OCI-LY7 (cell line): Measurements from ENCODE around the gene ADARB2. TPM values are rescaled to one million over a fixed set of nuclear protein-coding genes. Genes with fewer than 3 reads are reported as not detected.

Experiments
- BruUV-seq: library from RNA; stranded (reverse); fragments of 400-500 nt; replicated peaks from 2 replicates; lab custom pipeline; 2021; lab: Mats Ljungman, UMichigan
- CTCF ChIA-PET: fragments of 300-600 bp; sonication (Branson Sonifier 250); formaldehyde crosslinking; loops from one replicate; lab custom pipeline; 2022; ENCODE audit warnings: antibody characterized with exemption; ENCODE audit not compliant: unreplicated experiment; lab: Charles Lee
- POLR2A ChIA-PET: fragments of 300-600 bp; sonication (Branson Sonifier 250); formaldehyde crosslinking; loops from one replicate; lab custom pipeline; 2022; ENCODE audit warnings: antibody characterized with exemption; lab: Charles Lee
- DNase-seq: peaks from one replicate; pipeline ENCODE4 v3.0.0-alpha.2; 2015; ENCODE audit warnings: low spot score
- H2AFZ ChIP-seq: fragments of 200-600 bp; sonication (generic), shearing (Covaris generic); 2 replicates; pipeline ENCODE4 v1.6.1; 2014; ENCODE audit warnings: mild to moderate bottlenecking, antibody characterized with exemption, low read length, moderate library complexity
- H3K27ac ChIP-seq: fragments of 200-600 bp; sonication (generic); 2 replicates; pipeline ENCODE4 v1.5.1; 2014; ENCODE audit warnings: mixed run types, low read depth, mild to moderate bottlenecking, moderate library complexity, low read length, inconsistent platforms; ENCODE audit not compliant: poor library complexity, severe bottlenecking
- H3K36me3 ChIP-seq: fragments of 200-600 bp; sonication (generic); 2 replicates; pipeline ENCODE4 v1.6.1; 2014; ENCODE audit warnings: mild to moderate bottlenecking, antibody characterized with exemption, low read length, moderate library complexity, mixed read lengths; ENCODE audit not compliant: insufficient read depth
- H3K4me1 ChIP-seq: fragments of 200-600 bp; sonication (generic); 2 replicates; pipeline ENCODE4 v1.5.1; 2014; ENCODE audit warnings: mild to moderate bottlenecking, low read length; ENCODE audit not compliant: insufficient read depth, poor library complexity, severe bottlenecking
- H3K4me2 ChIP-seq: fragments of 200-600 bp; sonication (generic); 2 replicates; pipeline ENCODE4 v1.6.1; 2014; ENCODE audit warnings: mild to moderate bottlenecking, low read length
- H3K4me3 ChIP-seq: fragments of 200-600 bp; sonication (generic); 2 replicates; pipeline ENCODE4 v1.5.1; 2014; ENCODE audit warnings: mild to moderate bottlenecking, low read depth, low read length; ENCODE audit not compliant: poor library complexity, severe bottlenecking
- H3K79me2 ChIP-seq: fragments of 200-600 bp; sonication (generic); 2 replicates; pipeline ENCODE4 v1.6.1; 2016; ENCODE audit warnings: low read depth, mild to moderate bottlenecking, low read length, moderate library complexity, mixed read lengths; ENCODE audit not compliant: insufficient read depth
- H3K9me2 ChIP-seq: fragments of 200-600 bp; sonication (generic); 2 replicates; pipeline ENCODE4 v1.6.1; 2016; ENCODE audit warnings: mild to moderate bottlenecking, low read length, mixed read lengths; ENCODE audit not compliant: insufficient read depth
- H3K9me3 ChIP-seq: fragments of 200-600 bp; sonication (generic); 2 replicates; pipeline ENCODE4 v1.6.1; 2014; ENCODE audit warnings: mild to moderate bottlenecking, mixed run types, low read length, mixed read lengths
- H4K20me1 ChIP-seq: fragments of 200-600 bp; sonication (generic); 2 replicates; pipeline ENCODE4 v1.6.1; 2014; ENCODE audit warnings: mild to moderate bottlenecking, antibody characterized with exemption, low read length, moderate library complexity, mixed read lengths; ENCODE audit not compliant: insufficient read depth
- CTCF ChIP-seq: fragments of 200-600 bp; sonication (generic); conservative IDR thresholded peaks from 2 replicates; pipeline ENCODE4 v1.5.1; 2014; ENCODE audit warnings: mild to moderate bottlenecking, antibody characterized with exemption, low read length, moderate library complexity, mixed read lengths
- EZH2phosphoT487 ChIP-seq: fragments of 200-600 bp; sonication (generic); IDR thresholded peaks from 2 replicates; pipeline ENCODE4 v1.6.1; 2018; ENCODE audit warnings: low read depth, borderline replicate concordance, mild to moderate bottlenecking, mixed run types, antibody characterized with exemption, low read length, moderate library complexity, mixed read lengths
- intact Hi-C: fragments of 100-400 bp; cut with micrococcal nuclease; formaldehyde crosslinking; loops from one replicate; pipeline ENCODE4 v1.10.0; 2022; ENCODE audit not compliant: unreplicated experiment
- total RNA-seq, 2 experiments: library from RNA; depleted of rRNA in 1 of 2; stranded (reverse); fragments of >200 nt in 1 of 2; shearing (Covaris generic) in 1 of 2; gene quantifications; 2 replicates each; pipeline ENCODE4 v1.2.3, GENCODE V29; 2014 to 2022

ADARB2 gene
- total RNA-seq, 2 experiments from 2014 or later: 0.03 TPM; not detected in 1

GRCh38 chr10:1631282-1631681 lies 106.0 kb downstream of the ADARB2 start:
- intact Hi-C loops: no loop called here
- TF ChIP-seq EZH2phosphoT487 (no peak), CTCF (no peak)
- no peak overlapping the region for H3K4me2 ChIP-seq
- H3K79me2 ChIP-seq: no peaks in the 10 kb centered on the region
- DNase-seq: no peak
- BruUV-seq: no TSS peak
- no peak overlapping the region for H2AFZ ChIP-seq
- H3K27ac ChIP-seq: no peak overlapping the region
- no peaks in the 10 kb centered on the region for H3K36me3 ChIP-seq
- POLR2A ChIA-PET: no interaction called here
- no peak overlapping the region for H3K4me3 ChIP-seq
- no peaks in the 10 kb centered on the region for H3K4me1 ChIP-seq
- H4K20me1 ChIP-seq: no peaks in the 10 kb centered on the region
- no peaks in the 10 kb centered on the region for H3K9me3 ChIP-seq
- H3K9me2 ChIP-seq: no peaks in the 10 kb centered on the region
- CTCF ChIA-PET: no interaction called here

- Histone ChIP-seq H3K79me2 (no peaks in the 10 kb centered on the region), H4K20me1 (no peaks in the 10 kb centered on the region), H3K4me3 (no peak overlapping the region), H3K9me2 (no peaks in the 10 kb centered on the region), H3K9me3 (no peaks in the 10 kb centered on the region), H2AFZ (no peak overlapping the region), H3K27ac (no peak overlapping the region), H3K4me1 (no peaks in the 10 kb centered on the region), H3K4me2 (no peak overlapping the region), H3K36me3 (no peaks in the 10 kb centered on the region)
- ChIA-PET CTCF (no interaction called here), POLR2A (interaction anchor here (0.5 kb wide), 1 partner anchor 396 kb away, joined by 4 read pairs; no protein-coding TSS in a partner anchor)
- intact Hi-C loops: no loop called here
- TF ChIP-seq EZH2phosphoT487 (no peak), CTCF (no peak)
- no TSS peak for BruUV-seq
- DNase-seq: no peak
Observed at GRCh38 chr10:1630304-1630703, 107.0 kb downstream of the ADARB2 start.

DNA sequence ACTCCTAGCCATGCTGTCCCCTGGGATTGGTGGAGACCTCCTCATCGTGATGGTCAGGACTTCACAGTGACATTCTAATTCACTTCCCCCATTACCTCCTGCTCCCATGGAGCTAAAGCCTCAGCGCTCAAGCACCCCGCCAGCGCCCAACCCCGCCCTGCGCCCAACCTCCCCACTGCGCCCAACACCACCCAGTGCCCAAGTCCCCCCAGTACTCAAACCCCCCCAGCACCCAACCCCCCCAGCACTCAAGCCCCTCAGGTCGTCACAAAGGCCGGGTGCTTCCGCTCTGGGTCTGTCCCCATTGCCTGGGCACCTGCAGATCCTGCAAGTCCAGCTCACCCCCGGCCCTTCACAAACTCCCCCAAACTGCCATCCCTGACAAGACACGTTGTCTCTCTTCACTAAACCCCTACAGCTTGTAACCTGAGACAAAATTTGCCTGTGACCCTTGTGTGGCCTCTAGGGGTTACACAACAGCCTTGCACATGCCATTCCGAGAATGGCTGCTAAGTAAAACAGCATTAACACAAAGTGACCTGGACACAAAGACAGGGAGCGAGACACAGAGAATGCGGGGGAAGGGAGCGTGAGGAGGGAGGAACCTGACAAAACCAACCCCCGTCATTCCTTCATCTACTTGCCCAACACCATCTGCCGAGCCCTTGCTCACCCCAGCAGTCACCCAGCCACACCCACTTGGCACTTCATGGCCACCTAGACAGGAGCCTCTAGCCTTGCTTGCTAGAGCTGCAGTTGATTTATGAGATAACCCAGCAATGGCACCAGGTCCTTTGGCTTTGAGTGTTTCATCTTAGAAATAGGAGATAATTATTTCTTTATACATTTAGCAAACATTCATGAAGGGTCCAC lies 107.8 kb downstream of the ADARB2 start:
- H3K27ac ChIP-seq: no peak overlapping the region
- H2AFZ ChIP-seq: no peak overlapping the region
- no peaks in the 10 kb centered on the region for H3K36me3 ChIP-seq
- H3K4me3 ChIP-seq: no peak overlapping the region
- H3K9me3 ChIP-seq: no peaks in the 10 kb centered on the region
- H3K4me2 ChIP-seq: no peak overlapping the region
- H3K9me2 ChIP-seq: no peaks in the 10 kb centered on the region
- ChIA-PET POLR2A (no interaction called here), CTCF (no interaction called here)
- TF ChIP-seq CTCF: no peak
- no peak for TF ChIP-seq EZH2phosphoT487
- BruUV-seq: no TSS peak
- DNase-seq: no peak
- no peaks in the 10 kb centered on the region for H4K20me1 ChIP-seq
- no peaks in the 10 kb centered on the region for H3K4me1 ChIP-seq
- no peaks in the 10 kb centered on the region for H3K79me2 ChIP-seq
- intact Hi-C loops: no loop called here
